ENCODE measurements around the gene HS2ST1.

GRCh38 chr1:86976664-86977063 lies 62.2 kb downstream of the HS2ST1 start:
- TF ChIP-seq CTCF (IDR thresholded peaks at IDR 0.05; ENCODE audit: low read length) (no peak), EZH2 (IDR thresholded peaks at IDR 0.05; ENCODE audit: borderline replicate concordance, low read length) (no peak)

All from OCI-LY1 (cell line).